GM08714 (cell line): ENCODE results near the gene MYEF2.

Source experiments
- H3K4me3 ChIP-seq: fragments of 200-500 bp; sonication (Bioruptor generic); 2 replicates; pipeline ENCODE4 v1.5.1; 2014; ENCODE audit warnings: mild to moderate bottlenecking, low read length, inconsistent platforms
- ZNF274 ChIP-seq: IDR thresholded peaks from 2 replicates; pipeline ENCODE4 v1.6.1; 2012; ENCODE audit warnings: mild to moderate bottlenecking, low read depth, low read length

The MYEF2 gene

GRCh38 chr15:48175126-48175525 is 3.0 kb downstream of the MYEF2 start:
- no peak overlapping the region for H3K4me3 ChIP-seq
- TF ChIP-seq ZNF274, result no peak

- TF ChIP-seq ZNF274, result no peak
- no peak overlapping the region for H3K4me3 ChIP-seq
These were observed 7.1 kb downstream of the MYEF2 start for GRCh38 chr15:48170981-48171380.

GRCh38 chr15:48168616-48169015 is 9.5 kb downstream of the MYEF2 start:
- no peak for TF ChIP-seq ZNF274
- H3K4me3 ChIP-seq, result no peak overlapping the region

GRCh38 chr15:48153526-48153925 is 24.6 kb downstream of the MYEF2 start:
- no peak overlapping the region for H3K4me3 ChIP-seq
- no peak for TF ChIP-seq ZNF274

- no peak overlapping the region for H3K4me3 ChIP-seq
- no peak for TF ChIP-seq ZNF274
These were observed 28.2 kb downstream of the MYEF2 start for GRCh38 chr15:48149858-48150257.

- no peak overlapping the region for H3K4me3 ChIP-seq
- no peak for TF ChIP-seq ZNF274
These were observed 30.7 kb downstream of the MYEF2 start for GRCh38 chr15:48147358-48147757.

- no peak for TF ChIP-seq ZNF274
These were observed 32.2 kb downstream of the MYEF2 start for GRCh38 chr15:48145923-48146322.

GRCh38 chr15:48144889-48145288 is 33.2 kb downstream of the MYEF2 start:
- no peak overlapping the region for H3K4me3 ChIP-seq
- no peak for TF ChIP-seq ZNF274

More at GRCh38 chr15:48145923-48146322, 32.2 kb downstream of the MYEF2 start:
- H3K4me3 ChIP-seq, result no peak overlapping the region

- no peak for TF ChIP-seq ZNF274
- no peak overlapping the region for H3K4me3 ChIP-seq
These were observed 34.2 kb downstream of the MYEF2 start for GRCh38 chr15:48143856-48144255.

GRCh38 chr15:48132874-48133273 is 45.2 kb downstream of the MYEF2 start:
- no peak for TF ChIP-seq ZNF274
- no peak overlapping the region for H3K4me3 ChIP-seq

GRCh38 chr15:48131324-48131723 is 46.8 kb downstream of the MYEF2 start:
- no peak for TF ChIP-seq ZNF274
- no peak overlapping the region for H3K4me3 ChIP-seq

GRCh38 chr15:48126667-48127355 is 51.3 kb downstream of the MYEF2 start:
- no peak for TF ChIP-seq ZNF274
- no peak overlapping the region for H3K4me3 ChIP-seq

- no peak overlapping the region for H3K4me3 ChIP-seq
- no peak for TF ChIP-seq ZNF274
These were observed 56.2 kb downstream of the MYEF2 start for GRCh38 chr15:48121849-48122248.

- no peak for TF ChIP-seq ZNF274
- no peak within 1 kb of the TSS for H3K4me3 ChIP-seq
These were observed 57.4 kb downstream of the MYEF2 start, which contains the start of gene SLC24A5 for GRCh38 chr15:48120745-48121144. TSS of gene SLC24A5 (plus strand) at chr15:48120990. CDS start at chr15:48121045, 55 bp downstream.

- no peak overlapping the region for H3K4me3 ChIP-seq
- no peak for TF ChIP-seq ZNF274
These were observed 58.8 kb downstream of the MYEF2 start for GRCh38 chr15:48119277-48119676.

GRCh38 chr15:48112242-48112641 is 65.9 kb downstream of the MYEF2 start:
- no peak overlapping the region for H3K4me3 ChIP-seq
- no peak for TF ChIP-seq ZNF274
